Neuronal stem cell (in vitro differentiated cells): Measurements from ENCODE around the gene CARD14.

Experiments used
- DNase-seq: peaks from one replicate; pipeline ENCODE4 v3.0.0-alpha.2; 2013; ENCODE audit warnings: low spot score
- H2AFZ ChIP-seq: one replicate; pipeline ENCODE4 v1.6.1; 2013; ENCODE audit warnings: mild to moderate bottlenecking, low read length, inconsistent platforms
- H2AK5ac ChIP-seq: 2 replicates; pipeline ENCODE4 v1.6.1; 2013; ENCODE audit warnings: low read depth, mild to moderate bottlenecking, inconsistent platforms, low read length, moderate library complexity, mixed read lengths
- H2BK120ac ChIP-seq: 2 replicates; pipeline ENCODE4 v1.6.1; 2013; ENCODE audit warnings: low read depth, mild to moderate bottlenecking, inconsistent platforms, low read length, moderate library complexity, mixed read lengths
- H2BK12ac ChIP-seq: one replicate; pipeline ENCODE4 v1.6.1; 2013; ENCODE audit warnings: low read length, inconsistent platforms
- H2BK15ac ChIP-seq: 2 replicates; pipeline ENCODE4 v1.6.1; 2013; ENCODE audit warnings: mild to moderate bottlenecking, low read length, inconsistent platforms, mixed read lengths
- H2BK5ac ChIP-seq: one replicate; pipeline ENCODE4 v1.6.1; 2013; ENCODE audit warnings: inconsistent platforms, mild to moderate bottlenecking, low read length, moderate library complexity
- H3K14ac ChIP-seq: one replicate; pipeline ENCODE4 v1.6.1; 2013; ENCODE audit warnings: low read length, inconsistent platforms
- H3K18ac ChIP-seq: 2 replicates; pipeline ENCODE4 v1.6.1; 2013; ENCODE audit warnings: low read length, inconsistent platforms
- H3K23ac ChIP-seq: 2 replicates; pipeline ENCODE4 v1.6.1; 2013; ENCODE audit warnings: low read depth, mild to moderate bottlenecking, mixed read lengths, low read length, inconsistent platforms; ENCODE audit not compliant: poor library complexity
- H3K27ac ChIP-seq: replicated peaks from 3 replicates; pipeline ENCODE4 v1.5.1; 2013; ENCODE audit warnings: low read length, inconsistent platforms
- H3K27me3 ChIP-seq, 3 experiments: 2 replicates each; pipeline ENCODE4 v1.6.1; 2013; ENCODE audit warnings: low read length in 3 of 3, mild to moderate bottlenecking in 2 of 3, inconsistent platforms in 1 of 3, low read depth in 1 of 3, mixed read lengths in 1 of 3, moderate library complexity in 1 of 3; ENCODE audit not compliant: control insufficient read depth in 3 of 3, insufficient read depth in 3 of 3
- H3K36me3 ChIP-seq, 2 donors: replicated peaks in 1 of 2; 2 replicates each; pipeline ENCODE4 v1.6.1; 2013; ENCODE audit warnings: low read length in 2 of 2; ENCODE audit not compliant: control insufficient read depth in 2 of 2, insufficient read depth in 2 of 2
- H3K4ac ChIP-seq: 2 replicates; pipeline ENCODE4 v1.6.1; 2013; ENCODE audit warnings: inconsistent platforms, mild to moderate bottlenecking, low read length, moderate library complexity
- H3K4me1 ChIP-seq, 2 donors: 1 replicate in 1 of 2; 2 replicates in 1 of 2; pipeline ENCODE4 v1.6.1; 2013; ENCODE audit warnings: low read length in 2 of 2, low read depth in 1 of 2; ENCODE audit not compliant: control insufficient read depth in 2 of 2, insufficient read depth in 1 of 2
- H3K4me2 ChIP-seq: one replicate; pipeline ENCODE4 v1.6.1; 2013; ENCODE audit warnings: mild to moderate bottlenecking, low read length, inconsistent platforms; ENCODE audit not compliant: insufficient read depth, poor library complexity, severe bottlenecking
- H3K4me3 ChIP-seq, 2 donors: 2 replicates each; pipeline ENCODE4 v1.5.1; 2013; ENCODE audit warnings: low read length in 2 of 2, mild to moderate bottlenecking in 2 of 2, inconsistent platforms in 1 of 2, moderate library complexity in 1 of 2
- H3K79me1 ChIP-seq: one replicate; pipeline ENCODE4 v1.6.1; 2013; ENCODE audit warnings: low read depth, mild to moderate bottlenecking, inconsistent platforms, low read length, moderate library complexity
- H3K9ac ChIP-seq: one replicate; pipeline ENCODE4 v1.6.1; 2013; ENCODE audit warnings: mild to moderate bottlenecking, low read depth, low read length, inconsistent platforms; ENCODE audit not compliant: poor library complexity
- H3K9me3 ChIP-seq, 2 donors: replicated peaks in 1 of 2; 2 replicates each; pipeline versions ENCODE3 to v1.6.1; 2013; ENCODE audit warnings: low read length in 2 of 2, mild to moderate bottlenecking in 2 of 2, inconsistent platforms in 1 of 2, low read depth in 1 of 2, mixed read lengths in 1 of 2, moderate library complexity in 1 of 2; ENCODE audit not compliant: control insufficient read depth in 2 of 2, insufficient read depth in 1 of 2
- H4K8ac ChIP-seq: one replicate; pipeline ENCODE4 v1.6.1; 2013; ENCODE audit warnings: low read depth, mild to moderate bottlenecking, inconsistent platforms, low read length, moderate library complexity
- H4K91ac ChIP-seq: one replicate; pipeline ENCODE4 v1.6.1; 2013; ENCODE audit warnings: low read length, low read depth, mild to moderate bottlenecking, inconsistent platforms; ENCODE audit not compliant: poor library complexity
- WGBS, 2 donors: extraction: QIAGEN DNeasy Blood & Tissue Kit; methylation state at CpG; one replicate each; pipeline ENCODE4 v1.1.7; 2013; ENCODE audit warnings: missing lambda C conversion rate in 2 of 2, mixed read lengths in 1 of 2; ENCODE audit not compliant: insufficient read length in 2 of 2, insufficient replicate concordance in 1 of 2; ENCODE audit errors: extremely low coverage in 2 of 2; 5-methylcytosine and 5-hydroxymethylcytosine counted together

The CARD14 gene

DNA sequence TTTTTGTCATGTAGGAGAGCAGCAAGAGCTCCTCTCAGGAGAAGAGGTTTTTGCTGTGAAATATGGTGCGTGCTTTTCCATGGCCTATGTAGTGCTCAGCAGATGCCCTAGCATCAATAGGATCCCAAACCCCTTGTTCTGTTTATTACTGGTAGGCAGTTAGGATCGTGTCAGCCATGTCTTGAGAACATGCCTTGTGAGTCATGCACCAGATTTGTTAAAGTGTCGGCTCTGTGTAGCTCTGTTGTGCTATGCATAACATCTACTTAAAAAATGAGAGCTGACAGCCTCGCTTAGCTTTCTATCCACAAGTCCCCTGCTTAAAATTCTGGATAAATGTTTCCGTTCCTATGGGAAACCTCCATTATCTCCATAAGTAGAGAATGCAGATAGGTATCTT, 18.5 kb upstream of the CARD14 start:
- Histone ChIP-seq H3K4me3 (no peak overlapping the region), H2AK5ac (no peak overlapping the region), H3K9me3 (no peaks in the 10 kb centered on the region), H2BK5ac (no peak overlapping the region), H2BK12ac (no peak overlapping the region), H3K9ac (no peak overlapping the region), H3K14ac (no peak overlapping the region), H3K27me3 (no peaks in the 10 kb centered on the region), H2BK15ac (no peak overlapping the region), H2BK120ac (no peak overlapping the region), H3K36me3 (no peaks in the 10 kb centered on the region), H2AFZ (no peak overlapping the region), H3K4me1 (peaks cover 3 to 17% of the 10 kb centered on the region in 2 donors), H3K23ac (no peak overlapping the region), H3K4me2 (no peak overlapping the region), H3K4ac (no peak overlapping the region), H3K79me1 (peaks cover 4% of the 10 kb centered on the region), H4K8ac (no peak overlapping the region), H3K18ac (no peak overlapping the region), H4K91ac (no peak overlapping the region), H3K27ac (no peak overlapping the region)
- WGBS, 2 donors, result no CpG with 5 or more reads among the region's 5 CpGs
- no peak for DNase-seq

DNA sequence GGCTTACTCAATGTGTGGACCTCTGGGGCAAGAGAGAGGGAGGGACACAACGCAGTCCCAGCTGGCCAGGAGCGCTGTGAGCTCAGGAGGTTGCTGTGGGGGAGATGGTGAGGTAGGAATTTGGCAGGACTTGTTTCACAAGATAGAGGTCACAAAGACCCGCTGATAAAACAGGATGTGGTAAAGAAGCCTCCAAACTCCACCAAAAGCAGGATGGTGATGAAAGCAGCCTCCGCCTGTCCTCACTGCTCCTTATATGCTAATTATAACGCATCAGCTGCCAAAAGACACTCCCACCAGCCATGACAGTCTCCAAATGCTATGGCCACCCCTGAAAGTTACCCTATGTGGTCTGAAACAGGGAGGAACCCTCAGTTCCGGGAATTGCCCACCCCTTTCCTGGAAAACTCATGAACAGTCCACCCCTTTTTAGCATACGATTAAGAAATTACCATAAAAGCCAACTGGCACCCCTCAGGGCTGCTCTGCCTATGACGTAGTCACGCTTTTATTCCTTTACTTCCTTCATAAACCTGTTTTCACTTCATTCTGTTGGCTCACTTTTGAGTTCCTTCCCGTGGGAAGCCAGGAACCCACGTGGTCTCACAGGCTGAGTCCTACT, 17.6 kb upstream of the CARD14 start:
- Histone ChIP-seq H3K18ac (no peak overlapping the region), H2BK120ac (no peak overlapping the region), H3K79me1 (no peaks in the 10 kb centered on the region), H3K27me3 (no peaks in the 10 kb centered on the region), H3K9me3 (peaks cover 0 to 4% of the 10 kb centered on the region in 2 donors), H2BK12ac (no peak overlapping the region), H4K91ac (no peak overlapping the region), H3K9ac (no peak overlapping the region), H2AK5ac (no peak overlapping the region), H3K27ac (no peak overlapping the region), H2AFZ (no peak overlapping the region), H3K4me1 (peaks cover 3 to 17% of the 10 kb centered on the region in 2 donors), H3K36me3 (no peaks in the 10 kb centered on the region), H3K4me2 (no peak overlapping the region), H4K8ac (no peak overlapping the region), H3K4ac (no peak overlapping the region), H3K23ac (no peak overlapping the region), H3K4me3 (no peak overlapping the region), H2BK15ac (no peak overlapping the region), H2BK5ac (no peak overlapping the region), H3K14ac (no peak overlapping the region)
- DNase-seq, result no peak
- no CpG with 5 or more reads among the region's 11 CpGs for WGBS, 2 donors

DNA sequence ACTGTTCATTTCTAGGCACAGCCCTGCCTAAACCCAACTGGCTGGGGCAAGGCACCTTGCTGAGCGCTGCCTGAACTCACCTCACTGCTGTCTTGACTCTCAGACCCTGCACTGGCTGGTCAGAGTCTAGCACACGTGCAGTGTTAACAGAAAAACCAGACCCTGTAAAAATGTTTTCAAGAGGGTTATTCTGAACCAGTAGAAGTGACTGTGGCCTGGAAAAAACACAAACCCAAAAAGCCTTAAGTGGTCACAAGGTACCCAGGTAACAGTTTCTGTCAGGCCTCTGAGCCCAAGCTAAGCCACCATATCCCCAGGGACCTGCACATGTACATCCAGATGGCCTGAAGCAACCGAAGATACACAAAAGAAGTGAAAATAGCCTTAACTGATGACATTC, 16.8 kb upstream of the CARD14 start:
- Histone ChIP-seq H2BK15ac (no peak overlapping the region), H3K4me3 (no peak overlapping the region), H3K4me2 (no peak overlapping the region), H3K18ac (no peak overlapping the region), H2BK12ac (no peak overlapping the region), H3K9ac (no peak overlapping the region), H2BK120ac (no peak overlapping the region), H3K36me3 (no peaks in the 10 kb centered on the region), H3K14ac (no peak overlapping the region), H4K8ac (no peak overlapping the region), H3K9me3 (peaks cover 0 to 6% of the 10 kb centered on the region in 2 donors), H3K23ac (no peak overlapping the region), H3K27me3 (no peaks in the 10 kb centered on the region), H2AK5ac (no peak overlapping the region), H4K91ac (no peak overlapping the region), H2AFZ (no peak overlapping the region), H3K79me1 (no peaks in the 10 kb centered on the region), H2BK5ac (no peak overlapping the region), H3K4me1 (peaks cover 3 to 15% of the 10 kb centered on the region in 2 donors), H3K4ac (no peak overlapping the region), H3K27ac (no peak overlapping the region)
- DNase-seq, result no peak
- no CpG with 5 or more reads among the region's 3 CpGs for whole genome bisulfite sequencing, 2 donors

DNA sequence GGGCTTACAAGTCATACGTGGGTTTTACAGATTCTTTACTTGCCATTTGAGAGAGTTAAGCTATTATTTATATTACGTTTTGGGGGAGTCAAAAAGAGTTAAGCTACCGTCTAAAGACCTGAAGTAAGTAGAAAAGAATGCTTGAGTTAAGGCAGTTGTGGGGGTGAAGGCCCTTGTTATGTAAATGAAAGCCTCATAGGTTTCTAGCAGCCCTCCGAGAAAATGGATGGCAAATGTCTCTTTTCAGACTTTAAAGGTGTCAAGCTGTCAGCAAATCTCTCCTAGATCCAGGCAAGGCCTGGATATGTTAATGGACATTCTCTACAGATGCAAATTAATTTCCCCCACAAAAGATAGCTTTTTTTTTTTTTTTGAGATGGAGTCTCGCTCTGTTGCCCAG, 15.7 kb upstream of the CARD14 start:
- DNase-seq, result no peak
- Histone ChIP-seq H4K8ac (no peak overlapping the region), H2BK15ac (no peak overlapping the region), H3K23ac (no peak overlapping the region), H2BK5ac (no peak overlapping the region), H3K36me3 (no peaks in the 10 kb centered on the region), H3K4me3 (no peak overlapping the region), H3K14ac (no peak overlapping the region), H2BK120ac (no peak overlapping the region), H3K9me3 (peaks cover 0 to 6% of the 10 kb centered on the region in 2 donors), H4K91ac (no peak overlapping the region), H3K27ac (no peak overlapping the region), H3K18ac (no peak overlapping the region), H3K27me3 (no peaks in the 10 kb centered on the region), H2BK12ac (no peak overlapping the region), H2AK5ac (no peak overlapping the region), H3K4me1 (peaks cover 0 to 13% of the 10 kb centered on the region in 2 donors), H3K4me2 (no peak overlapping the region), H3K9ac (no peak overlapping the region), H2AFZ (no peak overlapping the region), H3K79me1 (no peaks in the 10 kb centered on the region), H3K4ac (no peak overlapping the region)
- no CpG with 5 or more reads among the region's 5 CpGs for WGBS, 2 donors
